Measurements from ENCODE around the gene HOXA1.

DNA sequence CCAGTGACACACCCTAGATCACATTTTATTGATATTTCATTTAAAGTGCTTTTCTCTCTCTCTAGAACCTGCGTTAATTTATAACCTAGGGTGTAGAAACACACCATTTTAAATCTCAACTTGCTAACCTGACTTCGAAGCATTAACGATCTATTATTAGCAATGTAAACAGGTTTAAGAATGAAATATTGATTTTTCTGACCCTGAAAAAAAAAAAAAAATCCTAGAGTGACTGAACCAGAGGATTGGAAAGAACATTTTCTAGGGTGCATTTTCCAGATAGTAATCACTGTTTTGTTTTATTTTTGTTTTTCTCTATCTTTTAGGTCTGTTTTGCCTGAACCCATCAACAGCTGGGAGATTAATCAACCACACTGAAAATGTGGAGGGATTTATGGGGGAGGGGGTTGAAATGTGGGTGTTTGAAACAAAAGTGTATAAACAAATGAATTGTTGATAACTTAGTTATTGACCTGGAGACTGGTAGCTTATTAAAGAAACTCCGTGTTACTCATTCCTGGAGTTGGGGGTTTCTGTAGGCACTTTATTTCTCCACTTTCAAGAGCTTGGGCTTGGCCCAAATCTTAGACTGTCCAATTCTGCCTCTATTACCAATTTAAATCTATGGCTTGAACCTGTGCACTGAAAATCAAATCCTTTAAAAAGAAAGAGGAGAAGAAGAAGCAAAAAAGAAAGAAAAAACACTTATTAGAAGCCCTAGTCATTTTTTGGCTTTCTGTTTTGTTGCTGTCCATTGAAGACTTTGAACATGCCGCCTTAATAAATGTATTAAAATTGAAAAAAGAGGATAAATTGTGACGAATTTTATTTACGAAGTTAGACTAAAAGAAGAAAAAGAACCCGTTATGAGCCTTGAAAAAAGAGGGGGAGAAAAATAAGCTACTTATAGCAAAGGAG is 3.9 kb upstream of the HOXA1 start:
- TF ChIP-seq, protein P1, sequence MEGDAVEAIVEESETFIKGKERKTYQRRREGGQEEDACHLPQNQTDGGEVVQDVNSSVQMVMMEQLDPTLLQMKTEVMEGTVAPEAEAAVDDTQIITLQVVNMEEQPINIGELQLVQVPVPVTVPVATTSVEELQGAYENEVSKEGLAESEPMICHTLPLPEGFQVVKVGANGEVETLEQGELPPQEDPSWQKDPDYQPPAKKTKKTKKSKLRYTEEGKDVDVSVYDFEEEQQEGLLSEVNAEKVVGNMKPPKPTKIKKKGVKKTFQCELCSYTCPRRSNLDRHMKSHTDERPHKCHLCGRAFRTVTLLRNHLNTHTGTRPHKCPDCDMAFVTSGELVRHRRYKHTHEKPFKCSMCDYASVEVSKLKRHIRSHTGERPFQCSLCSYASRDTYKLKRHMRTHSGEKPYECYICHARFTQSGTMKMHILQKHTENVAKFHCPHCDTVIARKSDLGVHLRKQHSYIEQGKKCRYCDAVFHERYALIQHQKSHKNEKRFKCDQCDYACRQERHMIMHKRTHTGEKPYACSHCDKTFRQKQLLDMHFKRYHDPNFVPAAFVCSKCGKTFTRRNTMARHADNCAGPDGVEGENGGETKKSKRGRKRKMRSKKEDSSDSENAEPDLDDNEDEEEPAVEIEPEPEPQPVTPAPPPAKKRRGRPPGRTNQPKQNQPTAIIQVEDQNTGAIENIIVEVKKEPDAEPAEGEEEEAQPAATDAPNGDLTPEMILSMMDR (conservative IDR thresholded peaks at IDR 0.05 in 1 of 2, IDR thresholded peaks at IDR 0.05 in 1 of 2; ENCODE audit: extremely low read depth in 1 of 2, insufficient read depth in 1 of 2, low read depth in 1 of 2, low read length in 2 of 2): no peak
- no peak for TF ChIP-seq EZH2 (IDR thresholded peaks at IDR 0.05; ENCODE audit: borderline replicate concordance, low read length)

Measured in mammary epithelial cell (primary cell).